SK-N-SH (cell line): ENCODE data around the gene JAZF1. TPM values are rescaled to one million over a fixed set of nuclear protein-coding genes. Genes with fewer than 3 reads are reported as not detected.

ENCODE experiments used
- CTCF ChIA-PET: fragments of 300-600, 350-600 bp; formaldehyde crosslinking; extraction: SDS; loops from one replicate; lab custom pipeline; 2021; lab: Yijun Ruan, JAX
- POLR2A ChIA-PET: fragments of 350-600 bp; sonication (Branson Sonifier 250); formaldehyde crosslinking; extraction: SDS; loops from one replicate; lab custom pipeline; 2020; ENCODE audit warnings: antibody characterized with exemption, inconsistent platforms; lab: Yijun Ruan, JAX
- DNase-seq: peaks from one replicate; pipeline ENCODE4 v3.0.0; 2012
- H2AFZ ChIP-seq: fragments of 200-600 bp; sonication (generic); 2 replicates; pipeline ENCODE4 v1.8.1; 2016; ENCODE audit warnings: antibody characterized with exemption, mild to moderate bottlenecking, low read depth
- H3F3A ChIP-seq: fragments of 200-600 bp; sonication (generic); replicated peaks from 2 replicates; pipeline ENCODE3; 2016; ENCODE audit warnings: antibody characterized with exemption, mild to moderate bottlenecking; ENCODE audit not compliant: insufficient read depth
- H3K27ac ChIP-seq, 2 experiments: fragments of 200-500 bp in 1 of 2; fragments of 200-600 bp in 1 of 2; sonication (Bioruptor generic) in 1 of 2; sonication (generic), shearing (Covaris generic) in 1 of 2; 2 replicates each; pipeline versions ENCODE4 v1.5.1 to v1.6.1; 2014 to 2016; ENCODE audit warnings: low read depth in 2 of 2, inconsistent platforms in 1 of 2, low read length in 1 of 2, mild to moderate bottlenecking in 1 of 2, mixed read lengths in 1 of 2
- H3K27me3 ChIP-seq: fragments of 200-600 bp; sonication (generic), shearing (Covaris generic); 2 replicates; pipeline ENCODE4 v1.6.1; 2016; ENCODE audit warnings: mixed run types; ENCODE audit not compliant: insufficient read depth
- H3K36me3 ChIP-seq, 2 experiments: fragments of 200-500 bp in 1 of 2; fragments of 200-600 bp in 1 of 2; sonication (Bioruptor generic) in 1 of 2; sonication (generic) in 1 of 2; replicated peaks in 1 of 2; 2 replicates each; pipeline versions ENCODE3 to v1.5.1; 2014 to 2016; ENCODE audit warnings: low read length in 1 of 2, mild to moderate bottlenecking in 1 of 2; ENCODE audit not compliant: insufficient read depth in 2 of 2, control insufficient read depth in 1 of 2
- H3K4me1 ChIP-seq, 2 experiments: fragments of 200-500 bp in 1 of 2; fragments of 200-600 bp in 1 of 2; sonication (Bioruptor generic) in 1 of 2; sonication (generic), shearing (Covaris generic) in 1 of 2; 2 replicates each; pipeline versions ENCODE4 v1.5.1 to v1.6.1; 2014 to 2016; ENCODE audit warnings: low read depth in 1 of 2, low read length in 1 of 2, mixed run types in 1 of 2; ENCODE audit not compliant: insufficient read depth in 2 of 2, control insufficient read depth in 1 of 2
- H3K4me2 ChIP-seq: fragments of 200-600 bp; sonication (generic), shearing (Covaris generic); 2 replicates; pipeline ENCODE4 v1.6.1; 2017; ENCODE audit warnings: mixed run types
- H3K4me3 ChIP-seq, 2 experiments: fragments of 200-500 bp in 1 of 2; fragments of 200-600 bp in 1 of 2; sonication (Bioruptor generic) in 1 of 2; sonication (generic), shearing (Covaris generic) in 1 of 2; 2 replicates each; pipeline versions ENCODE4 v1.5.1 to v1.8.1; 2014 to 2016; ENCODE audit warnings: low read depth in 2 of 2, inconsistent platforms in 1 of 2, low read length in 1 of 2, mild to moderate bottlenecking in 1 of 2, mixed read lengths in 1 of 2, moderate library complexity in 1 of 2
- H3K79me2 ChIP-seq: fragments of 200-600 bp; sonication (generic); 2 replicates; pipeline ENCODE4 v1.8.1; 2017; ENCODE audit warnings: mild to moderate bottlenecking; ENCODE audit not compliant: insufficient read depth
- H3K9ac ChIP-seq: fragments of 200-600 bp; sonication (generic); 2 replicates; pipeline ENCODE4 v1.6.1; 2017; ENCODE audit warnings: mixed run types
- H3K9me2 ChIP-seq: fragments of 200-600 bp; sonication (generic); 2 replicates; pipeline ENCODE4 v1.6.1; 2017; ENCODE audit warnings: mixed run types
- H3K9me3 ChIP-seq: fragments of 200-600 bp; sonication (generic); 2 replicates; pipeline ENCODE4 v1.6.1; 2017; ENCODE audit warnings: mixed run types, mild to moderate bottlenecking, moderate library complexity
- H4K20me1 ChIP-seq: fragments of 200-600 bp; sonication (generic); 2 replicates; pipeline ENCODE4 v1.6.1; 2017; ENCODE audit warnings: mild to moderate bottlenecking, mixed run types; ENCODE audit not compliant: insufficient read depth
- EP300 ChIP-seq, 2 experiments: IDR thresholded peaks; 2 replicates each; pipeline versions ENCODE4 v1.4.0 to v1.6.1; 2012; ENCODE audit warnings: borderline replicate concordance in 1 of 2, low read depth in 1 of 2, low read length in 1 of 2
- EZH2phosphoT487 ChIP-seq: fragments of 200-600 bp; sonication (generic); IDR thresholded peaks from 2 replicates; pipeline ENCODE4 v1.6.1; 2017; ENCODE audit warnings: low read depth, mixed run types, mild to moderate bottlenecking, antibody characterized with exemption, moderate library complexity, borderline replicate concordance
- FOXM1 ChIP-seq: IDR thresholded peaks from 2 replicates; pipeline ENCODE4 v1.4.0; 2012; ENCODE audit warnings: low read depth, mild to moderate bottlenecking
- GABPA ChIP-seq: IDR thresholded peaks from 2 replicates; pipeline ENCODE4 v1.4.0; 2012; ENCODE audit warnings: low read depth, mild to moderate bottlenecking
- GATA2 ChIP-seq: sonication (generic); formaldehyde crosslinking; IDR thresholded peaks from 2 replicates; pipeline ENCODE4 v1.5.0; 2020; ENCODE audit warnings: mild to moderate bottlenecking, missing genetic modification reagents
- JUND ChIP-seq: IDR thresholded peaks from 2 replicates; pipeline ENCODE4 v1.4.0; 2012
- MEF2A ChIP-seq: IDR thresholded peaks from 2 replicates; pipeline ENCODE4 v1.4.0; 2012; ENCODE audit warnings: low read depth, borderline replicate concordance
- NFIC ChIP-seq: IDR thresholded peaks from 2 replicates; pipeline ENCODE4 v1.4.0; 2012; ENCODE audit warnings: borderline replicate concordance
- RFX5 ChIP-seq: IDR thresholded peaks from 2 replicates; pipeline ENCODE4 v1.6.1; 2012; ENCODE audit warnings: mild to moderate bottlenecking, improper control_type of control experiment, low read length
- SIN3A ChIP-seq: IDR thresholded peaks from 2 replicates; pipeline ENCODE4 v1.6.1; 2012; ENCODE audit warnings: low read depth, mild to moderate bottlenecking, low read length, moderate library complexity, borderline replicate concordance
- TAF1 ChIP-seq: IDR thresholded peaks from 2 replicates; pipeline ENCODE4 v1.6.1; 2012; ENCODE audit warnings: low read depth, mild to moderate bottlenecking, low read length, moderate library complexity, borderline replicate concordance
- YY1 ChIP-seq: IDR thresholded peaks from 2 replicates; pipeline ENCODE4 v1.4.0; 2012; ENCODE audit warnings: low read depth, mild to moderate bottlenecking
- WGBS: methylation state at CpG from one replicate; pipeline ENCODE4 v1.1.6; 2017; ENCODE audit warnings: low lambda C conversion rate; 5-methylcytosine and 5-hydroxymethylcytosine counted together
- polyA plus RNA-seq, 3 experiments: library from polyadenylated mRNA; depleted of rRNA; stranded (reverse); fragments of >200 nt; gene quantifications; 2 replicates each; pipeline ENCODE4 v1.2.3, GENCODE V29; 2012
- TF ChIP-seq, protein P1 (sequence below): fragments of 150-350 bp; IDR thresholded peaks from 2 replicates; pipeline ENCODE4 v1.6.1; 2016; ENCODE audit warnings: mild to moderate bottlenecking, low read depth, low read length
- TF ChIP-seq, protein P2 (sequence below): fragments of 200-600 bp; sonication (generic); IDR thresholded peaks from 2 replicates; pipeline ENCODE4 v1.6.1; 2017; ENCODE audit warnings: antibody characterized with exemption, mild to moderate bottlenecking, moderate library complexity
- TF ChIP-seq, protein P3 (sequence below): IDR thresholded peaks from 2 replicates; pipeline ENCODE4 v1.4.0; 2012; ENCODE audit warnings: low read depth, borderline replicate concordance
- TF ChIP-seq, protein P4 (sequence below): IDR thresholded peaks from 2 replicates; pipeline ENCODE4; 2012
- TF ChIP-seq, protein P5 (sequence below): IDR thresholded peaks from 2 replicates; pipeline ENCODE4 v1.6.1; 2012; ENCODE audit warnings: mild to moderate bottlenecking, low read depth, low read length, moderate library complexity
- TF ChIP-seq, protein P6 (sequence below): fragments of 150-350 bp; IDR thresholded peaks from 2 replicates; pipeline ENCODE4 v1.6.1; 2017; ENCODE audit warnings: antibody characterized with exemption, low read length, low read depth, borderline replicate concordance

The JAZF1 gene
- polyA plus RNA-seq, 1 of the 3 experiments (the other 2 are of a cell fraction), result 1.7 TPM

DNA sequence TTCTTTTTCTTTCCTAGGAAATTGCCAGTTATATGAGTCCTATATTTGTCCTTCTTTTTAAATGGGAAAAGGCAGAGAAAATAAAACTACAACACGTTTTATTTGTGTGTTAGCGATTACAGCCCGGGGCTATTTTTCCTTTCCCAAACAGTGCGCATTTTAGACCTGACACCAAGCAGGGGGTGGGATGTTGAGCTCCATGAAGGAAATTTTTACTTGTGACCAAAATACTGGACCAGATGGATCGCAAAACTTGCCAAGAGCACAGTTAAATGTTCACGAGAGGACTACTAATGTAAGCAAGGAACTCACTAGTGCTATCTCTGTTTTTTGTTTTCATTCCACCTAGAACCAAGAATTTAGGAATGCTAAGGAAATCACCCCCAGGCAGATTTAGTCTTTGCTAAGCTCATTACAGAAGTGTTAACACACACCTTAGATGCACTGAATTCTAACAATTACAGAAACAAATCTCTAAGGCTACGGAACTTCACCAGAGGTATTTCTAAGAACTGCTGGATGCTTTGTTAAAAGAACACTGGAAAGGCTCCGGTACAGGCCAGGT, 114.8 kb downstream of the JAZF1 start:
- peaks cover 6 to 26% of the 10 kb centered on the region in 2 experiments; a peak in 2 of 4 replicates for H3K4me1 ChIP-seq
- H3K9ac ChIP-seq, result no peak overlapping the region
- no peaks in the 10 kb centered on the region for H3F3A ChIP-seq
- no peaks in the 10 kb centered on the region for H3K9me2 ChIP-seq
- H3K4me3 ChIP-seq, result no peak overlapping the region
- H3K4me2 ChIP-seq, result no peak overlapping the region
- no peaks in the 10 kb centered on the region for H3K27me3 ChIP-seq
- H3K9me3 ChIP-seq, result no peaks in the 10 kb centered on the region
- CTCF ChIA-PET, result interaction anchor here (1.1 to 31.3 kb wide), 4 partner anchors 4 to 870 kb away, joined by 10 to 828 read pairs (median 651); no protein-coding TSS in a partner anchor
- H3K36me3 ChIP-seq, result no peaks in the 10 kb centered on the region
- H3K27ac ChIP-seq, result no peak overlapping the region
- no peaks in the 10 kb centered on the region for H4K20me1 ChIP-seq
- DNase-seq, result no peak
- 93% methylated on average over 8 of the region's 8 CpGs for WGBS
- TF ChIP-seq YY1 (no peak), JUND (no peak), GATA2 (CRISPR knock-in tag) (no peak), RFX5 (no peak), FOXM1 (no peak), TAF1 (no peak), MEF2A (no peak), SIN3A (no peak), GABPA (no peak), EP300 (IDR thresholded peaks at IDR 0.05; ENCODE audit: borderline replicate concordance in 1 of 2, low read depth in 1 of 2, low read length in 1 of 2) (no peak), NFIC (no peak), EZH2phosphoT487 (no peak)
- TF ChIP-seq, protein P1, sequence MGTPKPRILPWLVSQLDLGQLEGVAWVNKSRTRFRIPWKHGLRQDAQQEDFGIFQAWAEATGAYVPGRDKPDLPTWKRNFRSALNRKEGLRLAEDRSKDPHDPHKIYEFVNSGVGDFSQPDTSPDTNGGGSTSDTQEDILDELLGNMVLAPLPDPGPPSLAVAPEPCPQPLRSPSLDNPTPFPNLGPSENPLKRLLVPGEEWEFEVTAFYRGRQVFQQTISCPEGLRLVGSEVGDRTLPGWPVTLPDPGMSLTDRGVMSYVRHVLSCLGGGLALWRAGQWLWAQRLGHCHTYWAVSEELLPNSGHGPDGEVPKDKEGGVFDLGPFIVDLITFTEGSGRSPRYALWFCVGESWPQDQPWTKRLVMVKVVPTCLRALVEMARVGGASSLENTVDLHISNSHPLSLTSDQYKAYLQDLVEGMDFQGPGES, result no peak
- TF ChIP-seq, protein P2, sequence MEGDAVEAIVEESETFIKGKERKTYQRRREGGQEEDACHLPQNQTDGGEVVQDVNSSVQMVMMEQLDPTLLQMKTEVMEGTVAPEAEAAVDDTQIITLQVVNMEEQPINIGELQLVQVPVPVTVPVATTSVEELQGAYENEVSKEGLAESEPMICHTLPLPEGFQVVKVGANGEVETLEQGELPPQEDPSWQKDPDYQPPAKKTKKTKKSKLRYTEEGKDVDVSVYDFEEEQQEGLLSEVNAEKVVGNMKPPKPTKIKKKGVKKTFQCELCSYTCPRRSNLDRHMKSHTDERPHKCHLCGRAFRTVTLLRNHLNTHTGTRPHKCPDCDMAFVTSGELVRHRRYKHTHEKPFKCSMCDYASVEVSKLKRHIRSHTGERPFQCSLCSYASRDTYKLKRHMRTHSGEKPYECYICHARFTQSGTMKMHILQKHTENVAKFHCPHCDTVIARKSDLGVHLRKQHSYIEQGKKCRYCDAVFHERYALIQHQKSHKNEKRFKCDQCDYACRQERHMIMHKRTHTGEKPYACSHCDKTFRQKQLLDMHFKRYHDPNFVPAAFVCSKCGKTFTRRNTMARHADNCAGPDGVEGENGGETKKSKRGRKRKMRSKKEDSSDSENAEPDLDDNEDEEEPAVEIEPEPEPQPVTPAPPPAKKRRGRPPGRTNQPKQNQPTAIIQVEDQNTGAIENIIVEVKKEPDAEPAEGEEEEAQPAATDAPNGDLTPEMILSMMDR, result no peak
- TF ChIP-seq, protein P3, sequence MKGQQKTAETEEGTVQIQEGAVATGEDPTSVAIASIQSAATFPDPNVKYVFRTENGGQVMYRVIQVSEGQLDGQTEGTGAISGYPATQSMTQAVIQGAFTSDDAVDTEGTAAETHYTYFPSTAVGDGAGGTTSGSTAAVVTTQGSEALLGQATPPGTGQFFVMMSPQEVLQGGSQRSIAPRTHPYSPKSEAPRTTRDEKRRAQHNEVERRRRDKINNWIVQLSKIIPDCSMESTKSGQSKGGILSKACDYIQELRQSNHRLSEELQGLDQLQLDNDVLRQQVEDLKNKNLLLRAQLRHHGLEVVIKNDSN, result no peak
- TF ChIP-seq, protein P4, sequence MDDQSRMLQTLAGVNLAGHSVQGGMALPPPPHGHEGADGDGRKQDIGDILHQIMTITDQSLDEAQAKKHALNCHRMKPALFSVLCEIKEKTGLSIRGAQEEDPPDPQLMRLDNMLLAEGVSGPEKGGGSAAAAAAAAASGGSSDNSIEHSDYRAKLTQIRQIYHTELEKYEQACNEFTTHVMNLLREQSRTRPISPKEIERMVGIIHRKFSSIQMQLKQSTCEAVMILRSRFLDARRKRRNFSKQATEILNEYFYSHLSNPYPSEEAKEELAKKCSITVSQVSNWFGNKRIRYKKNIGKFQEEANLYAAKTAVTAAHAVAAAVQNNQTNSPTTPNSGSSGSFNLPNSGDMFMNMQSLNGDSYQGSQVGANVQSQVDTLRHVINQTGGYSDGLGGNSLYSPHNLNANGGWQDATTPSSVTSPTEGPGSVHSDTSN, result no peak
- TF ChIP-seq, protein P5, sequence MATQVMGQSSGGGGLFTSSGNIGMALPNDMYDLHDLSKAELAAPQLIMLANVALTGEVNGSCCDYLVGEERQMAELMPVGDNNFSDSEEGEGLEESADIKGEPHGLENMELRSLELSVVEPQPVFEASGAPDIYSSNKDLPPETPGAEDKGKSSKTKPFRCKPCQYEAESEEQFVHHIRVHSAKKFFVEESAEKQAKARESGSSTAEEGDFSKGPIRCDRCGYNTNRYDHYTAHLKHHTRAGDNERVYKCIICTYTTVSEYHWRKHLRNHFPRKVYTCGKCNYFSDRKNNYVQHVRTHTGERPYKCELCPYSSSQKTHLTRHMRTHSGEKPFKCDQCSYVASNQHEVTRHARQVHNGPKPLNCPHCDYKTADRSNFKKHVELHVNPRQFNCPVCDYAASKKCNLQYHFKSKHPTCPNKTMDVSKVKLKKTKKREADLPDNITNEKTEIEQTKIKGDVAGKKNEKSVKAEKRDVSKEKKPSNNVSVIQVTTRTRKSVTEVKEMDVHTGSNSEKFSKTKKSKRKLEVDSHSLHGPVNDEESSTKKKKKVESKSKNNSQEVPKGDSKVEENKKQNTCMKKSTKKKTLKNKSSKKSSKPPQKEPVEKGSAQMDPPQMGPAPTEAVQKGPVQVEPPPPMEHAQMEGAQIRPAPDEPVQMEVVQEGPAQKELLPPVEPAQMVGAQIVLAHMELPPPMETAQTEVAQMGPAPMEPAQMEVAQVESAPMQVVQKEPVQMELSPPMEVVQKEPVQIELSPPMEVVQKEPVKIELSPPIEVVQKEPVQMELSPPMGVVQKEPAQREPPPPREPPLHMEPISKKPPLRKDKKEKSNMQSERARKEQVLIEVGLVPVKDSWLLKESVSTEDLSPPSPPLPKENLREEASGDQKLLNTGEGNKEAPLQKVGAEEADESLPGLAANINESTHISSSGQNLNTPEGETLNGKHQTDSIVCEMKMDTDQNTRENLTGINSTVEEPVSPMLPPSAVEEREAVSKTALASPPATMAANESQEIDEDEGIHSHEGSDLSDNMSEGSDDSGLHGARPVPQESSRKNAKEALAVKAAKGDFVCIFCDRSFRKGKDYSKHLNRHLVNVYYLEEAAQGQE, result no peak
- TF ChIP-seq, protein P6, sequence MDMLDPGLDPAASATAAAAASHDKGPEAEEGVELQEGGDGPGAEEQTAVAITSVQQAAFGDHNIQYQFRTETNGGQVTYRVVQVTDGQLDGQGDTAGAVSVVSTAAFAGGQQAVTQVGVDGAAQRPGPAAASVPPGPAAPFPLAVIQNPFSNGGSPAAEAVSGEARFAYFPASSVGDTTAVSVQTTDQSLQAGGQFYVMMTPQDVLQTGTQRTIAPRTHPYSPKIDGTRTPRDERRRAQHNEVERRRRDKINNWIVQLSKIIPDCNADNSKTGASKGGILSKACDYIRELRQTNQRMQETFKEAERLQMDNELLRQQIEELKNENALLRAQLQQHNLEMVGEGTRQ, result no peak
- no peaks in the 10 kb centered on the region for H3K79me2 ChIP-seq
- POLR2A ChIA-PET, result no interaction called here
- no peak overlapping the region for H2AFZ ChIP-seq
